Glutamatergic neuron (in vitro differentiated cells): ENCODE results near the gene ZNF268. TPM values are rescaled to one million over a fixed set of nuclear protein-coding genes. Genes with fewer than 3 reads are reported as not detected.

Experiments
- DNase-seq: peaks from one replicate; pipeline ENCODE4 v3.0.0; 2022
- H3K27ac Mint-ChIP-seq: one replicate; pipeline ENCODE4 v1.8.0; 2020; ENCODE audit warnings: mild to moderate bottlenecking, mixed read lengths, inconsistent platforms; ENCODE audit not compliant: unreplicated experiment
- H3K27me3 Mint-ChIP-seq: one replicate; pipeline ENCODE4 v1.8.0; 2020; ENCODE audit warnings: mild to moderate bottlenecking, moderate library complexity, mixed read lengths, inconsistent platforms; ENCODE audit not compliant: unreplicated experiment
- H3K36me3 Mint-ChIP-seq: one replicate; pipeline ENCODE4 v1.8.0; 2020; ENCODE audit warnings: mild to moderate bottlenecking, mixed read lengths, inconsistent platforms; ENCODE audit not compliant: unreplicated experiment
- H3K4me1 Mint-ChIP-seq: one replicate; pipeline ENCODE4 v1.8.0; 2020; ENCODE audit warnings: mild to moderate bottlenecking, low read depth, mixed read lengths, inconsistent platforms; ENCODE audit not compliant: unreplicated experiment
- H3K4me3 Mint-ChIP-seq: one replicate; pipeline ENCODE4 v1.8.0; 2020; ENCODE audit warnings: mild to moderate bottlenecking, mixed read lengths, inconsistent platforms; ENCODE audit not compliant: unreplicated experiment
- H3K9me3 Mint-ChIP-seq: one replicate; pipeline ENCODE4 v1.8.0; 2020; ENCODE audit warnings: mild to moderate bottlenecking, moderate library complexity, mixed read lengths, inconsistent platforms; ENCODE audit not compliant: unreplicated experiment
- long read RNA-seq: library from polyadenylated mRNA; unstranded; transcript quantifications from one replicate; pipeline ENCODE4 v2.0.0, GENCODE V29; 2020; ENCODE audit not compliant: unreplicated experiment
- total RNA-seq: library from RNA; stranded (reverse); fragmentation: NEBNext Ultra II Directional; extraction: Animal tissue kit (Norgen Biotek cat#: 25700); gene quantifications from one replicate; pipeline ENCODE4 v1.2.1, GENCODE V29; 2021; ENCODE audit not compliant: unreplicated experiment
- TF ChIP-seq, protein P1 (sequence below): fragments of 200-600 bp; sonication (generic); IDR thresholded peaks from one replicate; pipeline ENCODE4 v1.5.0; 2021; ENCODE audit not compliant: partially characterized antibody, unreplicated experiment

The ZNF268 gene
- 38.0 TPM for total RNA-seq
- long read RNA-seq, partial matches to known transcripts = 0 of 3 reads
- long read RNA-seq, other reads (novel, unspliced or antisense) = 1 of 3 reads

DNA sequence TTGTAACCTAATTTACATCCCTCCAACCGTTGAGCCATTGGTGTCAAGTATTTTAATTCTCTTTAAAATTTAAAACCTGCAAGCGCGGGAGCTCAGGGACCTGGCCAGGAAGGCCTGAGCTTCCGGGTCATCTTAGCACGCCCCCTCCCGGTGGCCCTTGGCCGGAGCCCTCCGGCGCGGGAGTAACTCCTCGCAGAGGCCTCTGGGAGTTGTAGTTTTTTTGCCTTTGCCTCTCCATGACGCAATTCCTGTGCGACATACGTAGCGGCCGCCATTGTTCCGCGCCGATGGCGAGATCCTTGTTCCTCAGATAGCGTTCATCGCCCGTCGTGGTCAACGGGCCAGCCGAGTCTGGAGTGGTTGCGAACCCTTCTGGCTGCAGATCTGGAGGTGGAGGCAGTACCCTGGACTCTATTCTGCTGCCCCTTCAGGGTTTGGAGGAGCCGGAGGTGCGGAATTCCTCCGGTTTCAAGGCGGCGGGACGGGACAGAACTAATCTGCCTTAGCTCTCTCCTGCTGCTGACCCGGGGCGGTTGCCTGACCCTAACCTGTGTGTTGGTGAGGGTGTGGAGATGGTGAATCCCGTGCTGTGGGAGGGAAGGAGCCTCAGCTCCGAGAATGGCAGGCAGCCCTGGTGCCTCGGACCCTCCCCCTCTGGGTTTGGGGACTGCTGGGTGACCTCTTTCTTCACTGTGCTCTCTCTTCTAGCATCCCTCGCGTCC, at the start of gene ZNF268:
Gene ZNF268 (plus strand): TSS at position 258 of the 722 bp plus-strand sequence. CDS start 503 bp downstream, outside the sequence.
- peaks cover 18% of the 10 kb centered on the region for H3K9me3 Mint-ChIP-seq
- peak within 1 kb of the TSS; percentile 92 for H3K27ac Mint-ChIP-seq
- peak; percentile 97 for DNase-seq
- H3K36me3 Mint-ChIP-seq = peaks cover 60% of the 10 kb centered on the region
- peaks cover 8% of the 10 kb centered on the region for H3K27me3 Mint-ChIP-seq
- no peaks in the 10 kb centered on the region for H3K4me1 Mint-ChIP-seq
- peak within 1 kb of the TSS; percentile 97 for H3K4me3 Mint-ChIP-seq
- TF ChIP-seq, protein P1, sequence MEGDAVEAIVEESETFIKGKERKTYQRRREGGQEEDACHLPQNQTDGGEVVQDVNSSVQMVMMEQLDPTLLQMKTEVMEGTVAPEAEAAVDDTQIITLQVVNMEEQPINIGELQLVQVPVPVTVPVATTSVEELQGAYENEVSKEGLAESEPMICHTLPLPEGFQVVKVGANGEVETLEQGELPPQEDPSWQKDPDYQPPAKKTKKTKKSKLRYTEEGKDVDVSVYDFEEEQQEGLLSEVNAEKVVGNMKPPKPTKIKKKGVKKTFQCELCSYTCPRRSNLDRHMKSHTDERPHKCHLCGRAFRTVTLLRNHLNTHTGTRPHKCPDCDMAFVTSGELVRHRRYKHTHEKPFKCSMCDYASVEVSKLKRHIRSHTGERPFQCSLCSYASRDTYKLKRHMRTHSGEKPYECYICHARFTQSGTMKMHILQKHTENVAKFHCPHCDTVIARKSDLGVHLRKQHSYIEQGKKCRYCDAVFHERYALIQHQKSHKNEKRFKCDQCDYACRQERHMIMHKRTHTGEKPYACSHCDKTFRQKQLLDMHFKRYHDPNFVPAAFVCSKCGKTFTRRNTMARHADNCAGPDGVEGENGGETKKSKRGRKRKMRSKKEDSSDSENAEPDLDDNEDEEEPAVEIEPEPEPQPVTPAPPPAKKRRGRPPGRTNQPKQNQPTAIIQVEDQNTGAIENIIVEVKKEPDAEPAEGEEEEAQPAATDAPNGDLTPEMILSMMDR = peak; percentile 83

GRCh38 chr12:133135747-133136146, 45.5 kb upstream of the ZNF268 start:
- TF ChIP-seq, protein P1 = no peak
- Mint-ChIP-seq H3K4me1 (peaks cover 7% of the 10 kb centered on the region), H3K36me3 (peaks cover 70% of the 10 kb centered on the region), H3K9me3 (peaks cover 26% of the 10 kb centered on the region), H3K27ac (no peak overlapping the region), H3K4me3 (no peak overlapping the region), H3K27me3 (peaks cover 6% of the 10 kb centered on the region)
- no peak for DNase-seq

- no peak overlapping the region for H3K4me3 Mint-ChIP-seq
- H3K9me3 Mint-ChIP-seq = peaks cover 9% of the 10 kb centered on the region
- DNase-seq = no peak
These were observed 35.3 kb upstream of the ZNF268 start for GRCh38 chr12:133145981-133146380.

GRCh38 chr12:133156125-133156690, 25.1 kb upstream of the ZNF268 start:
- H3K27me3 Mint-ChIP-seq = peaks cover 2% of the 10 kb centered on the region
- TF ChIP-seq, protein P1 = no peak
- no peak for DNase-seq
- H3K36me3 Mint-ChIP-seq = peaks cover 81% of the 10 kb centered on the region
- peaks cover 40% of the 10 kb centered on the region for H3K9me3 Mint-ChIP-seq
- H3K4me3 Mint-ChIP-seq = no peak overlapping the region
- no peak overlapping the region for H3K27ac Mint-ChIP-seq
- no peaks in the 10 kb centered on the region for H3K4me1 Mint-ChIP-seq

More at GRCh38 chr12:133145981-133146380, 35.3 kb upstream of the ZNF268 start:
- peaks cover 76% of the 10 kb centered on the region for H3K36me3 Mint-ChIP-seq
- TF ChIP-seq, protein P1 = no peak
- no peaks in the 10 kb centered on the region for H3K27me3 Mint-ChIP-seq
- H3K4me1 Mint-ChIP-seq = no peaks in the 10 kb centered on the region
- no peak overlapping the region for H3K27ac Mint-ChIP-seq

DNA sequence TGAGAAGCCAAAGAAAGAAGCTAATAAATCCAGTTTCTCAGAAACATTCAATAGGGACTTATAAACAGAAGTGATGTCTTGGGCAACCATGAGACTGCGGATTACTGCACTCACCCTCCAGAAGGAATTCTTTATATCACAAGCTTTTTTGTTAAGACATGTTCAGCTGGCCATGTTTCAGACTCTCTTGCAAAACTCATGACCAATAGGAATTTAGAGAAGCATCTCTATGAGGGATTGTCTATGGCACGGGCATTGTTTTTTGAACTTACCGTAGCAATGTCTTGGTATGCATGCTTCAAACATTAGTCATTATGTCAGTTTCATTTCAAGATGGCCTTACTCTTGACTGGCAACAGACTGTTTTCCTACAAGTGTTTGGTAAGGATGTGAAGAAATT, 15.5 kb upstream of the ZNF268 start:
- Mint-ChIP-seq H3K4me1 (no peaks in the 10 kb centered on the region), H3K36me3 (peaks cover 13% of the 10 kb centered on the region), H3K27ac (no peak overlapping the region), H3K27me3 (no peaks in the 10 kb centered on the region), H3K9me3 (peaks cover 11% of the 10 kb centered on the region), H3K4me3 (no peak overlapping the region)
- TF ChIP-seq, protein P1 = no peak
- DNase-seq = no peak
